ENCODE measurements around the gene THPO.

THPO gene

DNA sequence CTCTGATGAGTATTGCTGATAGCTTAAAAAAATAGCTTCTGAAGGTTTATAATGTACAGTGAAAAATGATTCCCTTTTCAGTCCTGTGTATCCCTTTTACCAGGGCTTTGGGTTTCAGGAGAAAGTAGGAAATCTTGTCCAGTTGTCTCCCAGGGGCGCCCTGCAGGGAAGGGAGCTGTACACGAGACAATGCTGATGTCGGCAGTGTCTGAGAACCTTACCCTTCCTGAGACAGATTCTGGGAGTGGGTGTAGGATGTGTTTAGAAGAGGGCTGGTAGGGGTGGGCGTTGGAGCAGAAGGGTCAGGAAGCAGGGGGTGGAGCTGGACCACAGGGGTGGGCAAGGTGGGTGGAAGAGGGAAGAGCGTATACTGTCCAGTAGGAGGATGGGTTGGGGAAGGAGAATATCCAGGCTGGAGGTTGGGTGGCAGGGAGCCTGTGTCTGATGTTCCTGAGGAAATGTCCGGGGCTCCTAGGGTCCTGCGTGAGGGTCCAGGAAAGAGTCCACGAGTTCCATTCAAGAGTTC is 5.6 kb downstream of the THPO start:
- H3K27ac Mint-ChIP-seq = peak overlapping the region; percentile 9 to 51 (median 36)
- H3K4me3 Mint-ChIP-seq = no peak overlapping the region
- peaks cover 29% of the 10 kb centered on the region for H3K36me3 Mint-ChIP-seq (ENCODE audit: low read depth)
- TF ChIP-seq, protein P1, sequence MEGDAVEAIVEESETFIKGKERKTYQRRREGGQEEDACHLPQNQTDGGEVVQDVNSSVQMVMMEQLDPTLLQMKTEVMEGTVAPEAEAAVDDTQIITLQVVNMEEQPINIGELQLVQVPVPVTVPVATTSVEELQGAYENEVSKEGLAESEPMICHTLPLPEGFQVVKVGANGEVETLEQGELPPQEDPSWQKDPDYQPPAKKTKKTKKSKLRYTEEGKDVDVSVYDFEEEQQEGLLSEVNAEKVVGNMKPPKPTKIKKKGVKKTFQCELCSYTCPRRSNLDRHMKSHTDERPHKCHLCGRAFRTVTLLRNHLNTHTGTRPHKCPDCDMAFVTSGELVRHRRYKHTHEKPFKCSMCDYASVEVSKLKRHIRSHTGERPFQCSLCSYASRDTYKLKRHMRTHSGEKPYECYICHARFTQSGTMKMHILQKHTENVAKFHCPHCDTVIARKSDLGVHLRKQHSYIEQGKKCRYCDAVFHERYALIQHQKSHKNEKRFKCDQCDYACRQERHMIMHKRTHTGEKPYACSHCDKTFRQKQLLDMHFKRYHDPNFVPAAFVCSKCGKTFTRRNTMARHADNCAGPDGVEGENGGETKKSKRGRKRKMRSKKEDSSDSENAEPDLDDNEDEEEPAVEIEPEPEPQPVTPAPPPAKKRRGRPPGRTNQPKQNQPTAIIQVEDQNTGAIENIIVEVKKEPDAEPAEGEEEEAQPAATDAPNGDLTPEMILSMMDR (IDR thresholded peaks at IDR 0.05; ENCODE audit: unreplicated experiment in 3 of 3) = no peak
- H3K4me1 Mint-ChIP-seq = peaks cover 44% of the 10 kb centered on the region
- H3K27me3 Mint-ChIP-seq (ENCODE audit: low read depth) = peaks cover 21% of the 10 kb centered on the region
- no peaks in the 10 kb centered on the region for H3K9me3 Mint-ChIP-seq

DNA sequence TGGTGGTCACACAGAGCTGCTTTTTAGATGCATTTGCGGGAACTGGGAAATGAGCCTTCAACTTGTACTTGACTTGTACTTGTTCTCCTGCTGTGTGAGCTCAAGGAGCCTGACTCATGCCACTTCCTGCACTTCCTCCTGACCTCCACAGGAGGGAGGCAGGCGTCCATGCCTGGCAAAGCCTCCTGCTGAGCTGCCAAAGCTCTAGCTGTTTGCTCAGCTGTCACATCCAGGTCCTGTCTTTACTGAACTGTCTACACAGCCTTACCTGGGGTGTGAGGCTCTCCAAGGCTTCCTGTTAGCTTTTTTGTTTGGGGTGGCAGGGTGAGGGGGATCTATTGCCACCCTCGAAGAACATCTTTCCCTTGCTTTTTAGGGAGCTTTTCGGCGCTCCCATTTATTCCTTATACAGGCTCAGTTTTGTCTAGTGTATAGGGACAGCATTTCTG is 6.4 kb downstream of the THPO start:
- peaks cover 37% of the 10 kb centered on the region for H3K36me3 Mint-ChIP-seq (ENCODE audit: low read depth)
- no peaks in the 10 kb centered on the region for H3K9me3 Mint-ChIP-seq
- H3K4me1 Mint-ChIP-seq = peaks cover 43% of the 10 kb centered on the region
- H3K27me3 Mint-ChIP-seq (ENCODE audit: low read depth) = peaks cover 17% of the 10 kb centered on the region
- peak overlapping the region; percentile 21 to 62 (median 51) for H3K27ac Mint-ChIP-seq
- TF ChIP-seq, protein P1 (IDR thresholded peaks at IDR 0.05; ENCODE audit: unreplicated experiment in 3 of 3) = peak; percentile 92 to 97 (median 96)
- H3K4me3 Mint-ChIP-seq = peak overlapping the region in 1 of 3 experiments; percentile 42

DNA sequence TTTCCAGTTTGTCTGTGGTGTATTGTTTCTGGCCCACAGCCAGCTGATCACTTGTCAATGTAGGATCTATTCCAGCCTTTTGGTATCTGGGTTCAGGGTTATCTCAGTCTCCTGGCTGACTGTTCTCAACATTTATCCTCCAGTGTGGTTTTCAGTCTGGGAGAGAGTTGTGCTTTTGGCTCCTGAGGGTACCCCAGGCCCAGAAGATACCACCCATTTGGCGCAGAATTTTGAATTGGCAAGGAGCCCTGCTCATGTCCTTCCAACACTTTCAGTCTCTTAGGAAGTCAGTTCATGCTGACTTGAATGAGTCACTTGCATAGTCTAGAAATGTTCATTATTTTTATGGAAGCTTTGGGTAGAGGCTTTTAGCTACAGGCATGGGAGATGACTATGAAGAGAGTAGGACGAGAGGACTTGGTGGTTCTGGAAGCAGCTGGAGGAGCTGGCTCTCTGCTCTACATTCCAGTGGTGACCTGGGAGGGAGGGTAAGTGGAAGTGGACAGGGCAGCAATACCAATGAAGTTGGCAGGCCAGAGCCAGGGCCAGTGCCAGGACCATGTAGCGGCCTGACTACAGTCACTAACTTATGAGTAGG is 9.3 kb downstream of the THPO start:
- no peak overlapping the region for H3K4me3 Mint-ChIP-seq
- TF ChIP-seq, protein P1 (IDR thresholded peaks at IDR 0.05; ENCODE audit: unreplicated experiment in 3 of 3) = no peak
- H3K9me3 Mint-ChIP-seq = no peaks in the 10 kb centered on the region
- peaks cover 54% of the 10 kb centered on the region for H3K36me3 Mint-ChIP-seq (ENCODE audit: low read depth)
- H3K4me1 Mint-ChIP-seq = peaks cover 43% of the 10 kb centered on the region
- peak overlapping the region in 1 of 3 experiments; percentile 24 for H3K27ac Mint-ChIP-seq
- peaks cover 5% of the 10 kb centered on the region for H3K27me3 Mint-ChIP-seq (ENCODE audit: low read depth)

DNA sequence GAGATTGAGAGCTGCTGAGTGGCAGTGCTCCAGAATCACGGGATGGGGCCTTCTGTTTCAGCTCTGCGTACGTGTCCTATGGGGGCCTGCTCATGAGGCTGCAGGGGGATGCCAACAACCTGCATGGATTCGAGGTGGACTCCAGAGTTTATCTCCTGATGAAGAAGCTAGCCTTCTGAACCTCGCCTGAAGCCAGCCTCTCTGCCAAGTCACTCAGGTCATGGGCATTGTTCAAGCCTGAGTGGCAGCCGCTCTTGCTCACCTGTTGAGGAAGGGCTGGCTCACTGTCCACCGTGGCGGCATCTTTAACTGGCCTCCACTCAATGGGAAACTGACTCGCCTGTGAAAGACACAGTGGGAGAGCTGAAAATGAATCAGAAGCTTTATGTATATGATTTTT is 9.9 kb downstream of the THPO start:
- peaks cover 5% of the 10 kb centered on the region for H3K27me3 Mint-ChIP-seq (ENCODE audit: low read depth)
- peaks cover 57% of the 10 kb centered on the region for H3K36me3 Mint-ChIP-seq (ENCODE audit: low read depth)
- H3K27ac Mint-ChIP-seq = no peak overlapping the region
- H3K4me3 Mint-ChIP-seq = no peak overlapping the region
- H3K4me1 Mint-ChIP-seq = peaks cover 47% of the 10 kb centered on the region
- H3K9me3 Mint-ChIP-seq = no peaks in the 10 kb centered on the region
- TF ChIP-seq, protein P1 (IDR thresholded peaks at IDR 0.05; ENCODE audit: unreplicated experiment in 3 of 3) = no peak

DNA sequence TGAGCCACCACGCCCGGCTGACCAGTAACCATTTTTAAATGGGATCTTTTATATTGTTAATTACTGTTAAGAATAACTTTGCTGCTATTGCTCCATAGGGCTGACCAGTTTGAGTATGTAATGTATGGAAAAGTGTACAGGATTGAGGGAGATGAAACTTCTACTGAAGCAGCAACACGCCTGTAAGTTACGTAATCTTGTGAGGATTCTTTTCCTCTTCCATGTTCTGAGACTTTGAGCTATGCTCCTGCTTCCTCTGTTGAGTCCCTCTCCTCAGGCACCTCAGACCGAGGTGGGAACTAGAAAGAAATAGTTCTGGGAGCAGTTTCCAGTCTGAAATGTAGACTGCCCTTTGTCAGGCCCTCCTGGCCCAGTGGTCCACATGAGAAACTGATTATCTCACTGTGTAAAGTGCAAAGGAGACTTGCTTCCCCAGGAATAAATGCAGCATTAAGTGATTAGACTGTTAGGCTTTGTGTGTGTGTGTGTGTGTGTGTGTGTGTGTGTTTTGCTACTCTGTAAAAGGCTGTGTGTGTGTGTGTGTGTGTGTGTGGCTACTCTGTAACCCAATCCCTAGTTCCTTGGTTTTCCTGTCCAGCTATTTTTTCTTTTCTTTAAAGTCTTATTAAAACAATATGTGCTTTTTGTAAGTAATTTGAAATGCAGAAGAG is 11.3 kb downstream of the THPO start:
- H3K4me1 Mint-ChIP-seq = peaks cover 39% of the 10 kb centered on the region
- no peaks in the 10 kb centered on the region for H3K27me3 Mint-ChIP-seq (ENCODE audit: low read depth)
- no peaks in the 10 kb centered on the region for H3K9me3 Mint-ChIP-seq
- H3K27ac Mint-ChIP-seq = peak overlapping the region; percentile 39 to 82 (median 73)
- TF ChIP-seq, protein P1 (IDR thresholded peaks at IDR 0.05; ENCODE audit: unreplicated experiment in 3 of 3) = no peak
- peak overlapping the region; percentile 21 to 74 (median 55) for H3K4me3 Mint-ChIP-seq
- peaks cover 57% of the 10 kb centered on the region for H3K36me3 Mint-ChIP-seq (ENCODE audit: low read depth)

Measured in nephron (organoid).